Activated T-cell treated with anti-CD3 and anti-CD28 coated beads, Interleukin-2, amount 50 U/mL, for 72 hours (primary cell): ENCODE data around the gene DUSP7. TPM values are rescaled to one million over a fixed set of nuclear protein-coding genes. Genes with fewer than 3 reads are reported as not detected.
A peak's percentile ranks its signal among the peaks of the same experiment; 100 is the strongest.

Experiments
- ATAC-seq, 2 donors: fragments of 150-1000 bp; cut with Tn5 transposase; replicated peaks in 1 of 2; 2 replicates each; pipeline ENCODE4 v1.10.0; 2021; ENCODE audit warnings: moderate library complexity in 2 of 2, mild to moderate bottlenecking in 1 of 2
- DNase-seq, 2 donors: peaks; one replicate each; pipeline ENCODE4 v3.0.0; 2021 to 2022; ENCODE audit warnings: mixed read lengths in 1 of 2
- H3K27ac Mint-ChIP-seq: one replicate; pipeline ENCODE4 v1.8.0; 2022; ENCODE audit warnings: mild to moderate bottlenecking, moderate library complexity, mixed read lengths
- H3K27me3 Mint-ChIP-seq: one replicate; pipeline ENCODE4 v1.8.0; 2022; ENCODE audit warnings: low read depth, mixed read lengths
- H3K36me3 Mint-ChIP-seq, 2 donors: one replicate each; pipeline ENCODE4 v1.8.0; 2022; ENCODE audit warnings: mixed read lengths in 2 of 2, mild to moderate bottlenecking in 1 of 2; ENCODE audit not compliant: insufficient read depth in 2 of 2
- H3K4me1 Mint-ChIP-seq: one replicate; pipeline ENCODE4 v1.8.0; 2022; ENCODE audit warnings: low read depth, mixed read lengths
- H3K4me3 Mint-ChIP-seq, 2 donors: one replicate each; pipeline ENCODE4 v1.8.0; 2022; ENCODE audit warnings: mild to moderate bottlenecking in 2 of 2, mixed read lengths in 2 of 2, moderate library complexity in 2 of 2
- H3K9me3 Mint-ChIP-seq, 2 donors: one replicate each; pipeline ENCODE4 v1.8.0; 2022; ENCODE audit warnings: mixed read lengths in 2 of 2
- total RNA-seq, 2 donors: library from RNA; stranded (reverse); gene quantifications; one replicate each; pipeline ENCODE4 v1.2.3, GENCODE V29; 2022

DUSP7 gene
- 10 to 100 TPM; 12.8 to 15.7 TPM for total RNA-seq

GRCh38 chr3:52056521-52056967 lies at the start of gene DUSP7:
TSS of gene DUSP7 (minus strand) at chr3:52056571. CDS start at chr3:52056366, 205 bp downstream.
- Mint-ChIP-seq H3K4me1 (peaks cover 38% of the 10 kb centered on the region), H3K4me3 (peak within 1 kb of the TSS; percentile 96 to 97), H3K27me3 (no peaks in the 10 kb centered on the region), H3K36me3 (no peaks in the 10 kb centered on the region), H3K9me3 (no peaks in the 10 kb centered on the region), H3K27ac (peak within 1 kb of the TSS; percentile 95)
- DNase-seq: peak; percentile 82 to 84
- peak; percentile 41 to 44 for ATAC-seq

GRCh38 chr3:52104684-52105640 lies 48.6 kb upstream of the DUSP7 start:
- H3K36me3 Mint-ChIP-seq: peaks cover 13 to 25% of the 10 kb centered on the region in 2 donors
- H3K9me3 Mint-ChIP-seq: peaks cover 5 to 8% of the 10 kb centered on the region in 2 donors
- no peak overlapping the region for H3K27ac Mint-ChIP-seq
- no peak for ATAC-seq
- DNase-seq: no peak
- no peak overlapping the region for H3K4me3 Mint-ChIP-seq
- no peaks in the 10 kb centered on the region for H3K27me3 Mint-ChIP-seq
- no peaks in the 10 kb centered on the region for H3K4me1 Mint-ChIP-seq

DNA sequence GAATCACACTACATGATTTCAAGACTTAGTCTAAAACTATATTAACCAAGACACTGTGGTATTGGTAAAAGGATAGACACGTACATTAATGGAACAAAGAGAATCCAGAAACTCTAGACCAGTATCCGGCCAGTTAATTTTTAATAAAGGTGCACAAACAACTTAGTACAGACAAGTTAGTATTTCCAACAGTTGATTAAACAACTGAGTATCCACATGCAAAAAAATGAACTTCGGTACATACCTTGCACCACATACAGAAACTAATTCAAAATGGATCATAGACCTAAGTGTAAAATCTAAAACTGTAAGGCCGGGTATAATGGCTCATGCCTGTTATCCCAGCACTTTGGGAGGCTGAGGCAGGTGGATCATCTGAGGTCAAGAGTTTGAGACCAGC lies 46.6 kb upstream of the DUSP7 start:
- peaks cover 15 to 28% of the 10 kb centered on the region in 2 donors for H3K36me3 Mint-ChIP-seq
- H3K9me3 Mint-ChIP-seq: peaks cover 5 to 8% of the 10 kb centered on the region in 2 donors
- no peak overlapping the region for H3K4me3 Mint-ChIP-seq
- no peaks in the 10 kb centered on the region for H3K4me1 Mint-ChIP-seq
- ATAC-seq (no peak), DNase-seq (no peak)
- no peaks in the 10 kb centered on the region for H3K27me3 Mint-ChIP-seq
- H3K27ac Mint-ChIP-seq: no peak overlapping the region

DNA sequence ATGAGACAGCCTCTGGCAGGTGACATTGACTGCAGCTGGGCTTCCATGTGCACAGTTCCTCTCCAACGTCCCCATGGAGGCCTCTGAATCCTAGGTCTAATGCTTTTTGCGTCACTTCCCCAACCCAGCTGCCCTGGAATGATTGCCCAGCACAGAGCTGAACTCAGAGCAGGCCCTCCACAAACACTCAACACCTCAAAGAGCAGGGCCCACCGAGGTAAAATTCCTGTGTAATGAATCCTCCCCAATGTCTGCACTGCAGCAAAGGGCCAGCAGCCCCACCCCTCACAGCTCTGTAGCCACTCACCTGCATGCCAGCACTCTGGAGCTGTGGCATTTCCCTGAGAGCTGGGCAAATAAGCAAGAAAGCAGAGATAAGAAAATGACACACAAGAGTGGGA lies 42.6 kb upstream of the DUSP7 start:
- ATAC-seq: no peak
- no peak for DNase-seq
- Mint-ChIP-seq H3K9me3 (peaks cover 5 to 8% of the 10 kb centered on the region in 2 donors), H3K36me3 (peaks cover 15 to 28% of the 10 kb centered on the region in 2 donors), H3K4me1 (no peaks in the 10 kb centered on the region), H3K27me3 (no peaks in the 10 kb centered on the region), H3K27ac (no peak overlapping the region), H3K4me3 (no peak overlapping the region)

- Mint-ChIP-seq H3K9me3 (peaks cover 5 to 8% of the 10 kb centered on the region in 2 donors), H3K36me3 (peaks cover 15 to 28% of the 10 kb centered on the region in 2 donors), H3K4me3 (no peak overlapping the region), H3K27me3 (no peaks in the 10 kb centered on the region), H3K4me1 (no peaks in the 10 kb centered on the region), H3K27ac (no peak overlapping the region)
- ATAC-seq (no peak), DNase-seq (no peak)
These were observed 41.6 kb upstream of the DUSP7 start for GRCh38 chr3:52097851-52098507.

DNA sequence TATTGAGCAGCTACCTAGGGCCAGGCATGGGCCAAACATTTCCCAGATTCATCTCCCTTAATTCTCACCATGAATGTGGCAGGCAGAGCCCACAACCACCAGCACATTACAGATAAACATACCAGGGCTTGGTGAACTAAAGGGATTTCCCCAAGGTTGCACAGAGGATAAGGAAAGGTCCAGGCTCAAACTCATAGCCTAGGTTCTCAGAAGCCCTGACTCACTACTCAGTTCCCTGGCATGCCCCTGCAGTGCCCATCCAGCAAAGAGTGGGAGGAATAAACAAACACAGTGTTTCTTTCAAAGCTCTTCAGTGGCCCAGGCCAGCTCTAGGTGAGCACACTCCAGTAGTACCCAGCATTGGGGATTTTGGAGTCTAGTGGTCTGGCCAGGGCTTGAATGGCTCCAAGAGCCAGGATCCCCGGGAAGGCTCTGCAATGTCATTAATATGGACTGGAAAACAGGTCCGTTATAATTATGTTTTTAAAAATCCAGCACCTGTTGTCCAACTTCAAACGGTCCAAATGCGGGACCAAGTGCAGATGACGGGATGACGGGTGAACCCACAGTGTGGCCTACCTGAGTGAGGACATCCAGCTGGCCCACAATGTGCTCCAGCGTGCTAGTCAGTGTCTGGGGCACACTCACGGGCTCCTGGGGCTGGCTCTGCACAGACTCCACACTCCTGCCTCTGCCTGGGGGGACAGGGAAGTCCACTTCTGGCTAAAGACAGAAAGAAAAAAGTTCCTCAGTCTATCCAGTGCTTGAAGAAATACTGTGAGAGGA lies 39.8 kb upstream of the DUSP7 start:
- Mint-ChIP-seq H3K4me3 (no peak overlapping the region), H3K36me3 (peaks cover 9 to 16% of the 10 kb centered on the region in 2 donors), H3K27ac (no peak overlapping the region), H3K27me3 (no peaks in the 10 kb centered on the region), H3K9me3 (peaks cover 3 to 4% of the 10 kb centered on the region in 2 donors), H3K4me1 (no peaks in the 10 kb centered on the region)
- no peak for DNase-seq
- peak in 1 of 2 donors; percentile 26 for ATAC-seq

DNA sequence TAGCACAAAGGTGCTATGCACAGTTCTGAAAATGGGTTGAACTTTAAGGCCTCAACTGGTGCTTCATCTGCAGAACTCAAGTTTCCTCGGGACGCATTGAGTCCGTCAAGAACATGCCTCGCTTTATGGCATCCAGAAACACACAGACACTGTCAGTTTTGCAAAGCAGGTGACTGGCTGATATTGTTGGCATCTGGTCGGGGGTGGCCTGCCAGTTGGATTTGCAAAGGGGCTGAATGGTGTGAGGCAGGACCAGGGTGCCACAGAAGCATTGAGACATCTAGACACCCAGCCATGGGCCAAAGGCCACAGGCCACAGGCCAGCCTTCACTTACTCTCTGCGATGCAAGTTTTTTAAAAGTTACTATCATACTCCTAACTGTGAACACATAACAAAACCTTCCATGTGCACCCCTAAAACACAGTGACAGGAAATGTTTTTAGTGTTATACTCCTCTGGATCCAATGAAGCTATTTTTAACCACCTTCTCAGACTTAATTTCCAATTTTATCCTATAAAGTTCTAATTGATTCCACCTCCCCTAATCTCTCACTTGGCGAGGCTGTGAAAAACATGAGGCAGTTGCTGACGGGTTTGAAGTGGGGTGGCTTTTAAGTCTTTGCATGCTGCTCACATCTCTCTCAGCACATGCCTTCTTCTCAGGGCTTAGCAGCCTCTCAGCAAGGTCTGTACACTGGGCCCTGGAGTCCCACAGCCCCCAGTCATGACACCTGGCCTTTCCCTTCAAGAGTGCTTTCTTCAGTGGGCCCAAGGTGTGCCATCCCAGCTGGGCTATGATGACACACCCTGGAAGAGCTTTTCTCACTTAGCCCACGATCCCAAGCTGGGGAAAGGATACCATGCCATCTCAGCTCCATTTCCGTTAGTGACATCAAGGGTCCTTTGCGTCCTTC lies 38.5 kb upstream of the DUSP7 start:
- Mint-ChIP-seq H3K9me3 (no peaks in the 10 kb centered on the region), H3K4me1 (no peaks in the 10 kb centered on the region), H3K36me3 (peaks cover 2 to 5% of the 10 kb centered on the region in 2 donors), H3K27me3 (no peaks in the 10 kb centered on the region), H3K27ac (no peak overlapping the region), H3K4me3 (no peak overlapping the region)
- DNase-seq (no peak), ATAC-seq (no peak)

DNA sequence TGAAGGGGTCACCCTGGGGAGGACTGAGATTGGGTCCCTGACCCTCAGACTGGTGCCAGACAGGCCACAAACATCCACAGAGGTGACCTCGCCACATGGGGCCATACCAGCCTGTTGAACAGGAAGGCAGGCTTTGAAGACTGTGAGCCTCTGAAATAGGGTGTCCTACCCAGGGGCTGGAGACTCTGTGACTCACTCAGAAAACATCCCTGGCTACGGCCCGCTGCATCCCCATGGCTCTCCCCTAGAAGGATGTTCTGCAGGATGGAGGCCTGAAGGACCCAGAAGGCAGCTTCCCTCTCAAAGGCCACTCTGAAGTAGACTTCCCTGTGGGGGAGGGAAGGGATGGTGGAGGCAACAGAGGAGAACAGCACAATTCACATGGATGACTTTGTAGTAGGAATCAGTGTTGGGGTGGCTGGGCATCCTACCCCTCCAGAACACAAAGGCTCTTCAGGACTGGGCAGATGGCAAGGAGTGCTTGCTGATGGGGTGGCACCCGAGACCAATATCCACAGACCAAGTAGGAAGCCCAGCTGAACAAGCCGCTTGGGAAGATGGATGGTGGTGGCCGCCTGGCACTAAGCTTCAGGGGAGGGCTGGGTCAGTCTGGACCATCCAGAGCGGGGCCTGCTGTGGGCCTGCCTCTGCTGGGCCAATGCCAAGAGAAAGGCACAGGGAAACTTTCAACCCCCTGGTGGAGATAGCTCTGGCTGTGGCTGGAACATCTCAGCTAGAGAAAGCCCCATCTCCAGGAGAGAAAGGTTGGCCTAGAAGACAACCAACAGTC lies 37.6 kb upstream of the DUSP7 start:
- Mint-ChIP-seq H3K4me3 (no peak overlapping the region), H3K36me3 (peaks cover 0 to 3% of the 10 kb centered on the region in 2 donors), H3K4me1 (no peaks in the 10 kb centered on the region), H3K9me3 (no peaks in the 10 kb centered on the region), H3K27ac (no peak overlapping the region), H3K27me3 (no peaks in the 10 kb centered on the region)
- no peak for DNase-seq
- ATAC-seq: no peak

- Mint-ChIP-seq H3K27me3 (no peaks in the 10 kb centered on the region), H3K36me3 (peaks cover 0 to 3% of the 10 kb centered on the region in 2 donors), H3K27ac (no peak overlapping the region), H3K9me3 (no peaks in the 10 kb centered on the region), H3K4me3 (no peak overlapping the region), H3K4me1 (peaks cover 2% of the 10 kb centered on the region)
- DNase-seq (no peak), ATAC-seq (no peak)
These were observed 36.5 kb upstream of the DUSP7 start for GRCh38 chr3:52092891-52093290.

DNA sequence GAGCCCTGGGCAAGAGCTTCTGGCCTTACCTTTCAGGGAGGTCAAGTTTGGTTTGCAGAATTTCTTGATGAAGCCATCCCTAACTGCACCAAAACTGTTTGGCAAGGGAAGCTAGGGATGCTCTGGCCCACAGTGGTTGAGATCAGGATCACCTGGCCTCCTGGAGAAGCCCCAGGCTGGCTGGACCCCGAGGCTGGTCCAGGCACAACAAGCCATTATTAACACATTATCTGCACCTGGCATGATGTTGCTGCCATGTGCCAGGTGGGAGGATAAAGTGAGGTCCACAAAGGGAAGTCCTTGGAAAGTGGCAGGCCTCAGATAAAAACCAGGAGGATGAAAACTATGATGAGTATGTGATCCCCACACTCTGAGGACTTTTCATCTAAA lies 35.9 kb upstream of the DUSP7 start:
- Mint-ChIP-seq H3K9me3 (no peaks in the 10 kb centered on the region), H3K27ac (no peak overlapping the region), H3K4me1 (peaks cover 8% of the 10 kb centered on the region), H3K27me3 (no peaks in the 10 kb centered on the region), H3K4me3 (no peak overlapping the region), H3K36me3 (peaks cover 0 to 3% of the 10 kb centered on the region in 2 donors)
- DNase-seq (no peak), ATAC-seq (no peak)

GRCh38 chr3:52091586-52092270 lies 35.4 kb upstream of the DUSP7 start:
- DNase-seq: no peak
- Mint-ChIP-seq H3K27ac (no peak overlapping the region), H3K27me3 (no peaks in the 10 kb centered on the region), H3K4me3 (no peak overlapping the region), H3K9me3 (no peaks in the 10 kb centered on the region), H3K36me3 (peaks cover 0 to 3% of the 10 kb centered on the region in 2 donors), H3K4me1 (peaks cover 13% of the 10 kb centered on the region)
- no peak for ATAC-seq
